Effector memory CD8-positive, alpha-beta T cell (primary cell): ENCODE measurements around the gene NDEL1.

ENCODE experiments used
- ATAC-seq: fragments of 150-1000 bp; cut with Tn5 transposase; replicated peaks from 2 replicates; pipeline ENCODE4 v1.10.0; 2021; ENCODE audit warnings: mild to moderate bottlenecking, moderate library complexity
- DNase-seq, 3 experiments: peaks; one replicate each; pipeline ENCODE4 v3.0.0; 2021
- H3K27ac Mint-ChIP-seq, 2 donors: one replicate each; pipeline ENCODE4 v1.8.0; 2022; ENCODE audit warnings: mild to moderate bottlenecking in 2 of 2, mixed read lengths in 2 of 2, moderate library complexity in 2 of 2
- H3K27me3 Mint-ChIP-seq, 2 donors: one replicate each; pipeline ENCODE4 v1.8.0; 2022; ENCODE audit warnings: mixed read lengths in 2 of 2
- H3K36me3 Mint-ChIP-seq: one replicate; pipeline ENCODE4 v1.8.0; 2022; ENCODE audit warnings: mild to moderate bottlenecking, moderate library complexity, mixed read lengths; ENCODE audit not compliant: insufficient read depth
- H3K4me1 Mint-ChIP-seq, 2 donors: one replicate each; pipeline ENCODE4 v1.8.0; 2022; ENCODE audit warnings: low read depth in 2 of 2, mixed read lengths in 2 of 2
- H3K4me3 Mint-ChIP-seq, 2 donors: one replicate each; pipeline ENCODE4 v1.8.0; 2022; ENCODE audit warnings: mild to moderate bottlenecking in 2 of 2, mixed read lengths in 2 of 2, moderate library complexity in 2 of 2
- H3K9me3 Mint-ChIP-seq, 2 donors: one replicate each; pipeline ENCODE4 v1.8.0; 2022; ENCODE audit warnings: mixed read lengths in 2 of 2

Gene NDEL1

GRCh38 chr17:8479431-8479947 is 43.8 kb downstream of the NDEL1 start:
- no peaks in the 10 kb centered on the region for H3K9me3 Mint-ChIP-seq
- peaks cover 63% of the 10 kb centered on the region for H3K36me3 Mint-ChIP-seq
- H3K27me3 Mint-ChIP-seq = no peaks in the 10 kb centered on the region
- ATAC-seq (no peak), DNase-seq (no peak)
- peaks cover 0 to 4% of the 10 kb centered on the region in 2 donors for H3K4me1 Mint-ChIP-seq
- H3K27ac Mint-ChIP-seq = no peak overlapping the region
- H3K4me3 Mint-ChIP-seq = no peak overlapping the region

DNA sequence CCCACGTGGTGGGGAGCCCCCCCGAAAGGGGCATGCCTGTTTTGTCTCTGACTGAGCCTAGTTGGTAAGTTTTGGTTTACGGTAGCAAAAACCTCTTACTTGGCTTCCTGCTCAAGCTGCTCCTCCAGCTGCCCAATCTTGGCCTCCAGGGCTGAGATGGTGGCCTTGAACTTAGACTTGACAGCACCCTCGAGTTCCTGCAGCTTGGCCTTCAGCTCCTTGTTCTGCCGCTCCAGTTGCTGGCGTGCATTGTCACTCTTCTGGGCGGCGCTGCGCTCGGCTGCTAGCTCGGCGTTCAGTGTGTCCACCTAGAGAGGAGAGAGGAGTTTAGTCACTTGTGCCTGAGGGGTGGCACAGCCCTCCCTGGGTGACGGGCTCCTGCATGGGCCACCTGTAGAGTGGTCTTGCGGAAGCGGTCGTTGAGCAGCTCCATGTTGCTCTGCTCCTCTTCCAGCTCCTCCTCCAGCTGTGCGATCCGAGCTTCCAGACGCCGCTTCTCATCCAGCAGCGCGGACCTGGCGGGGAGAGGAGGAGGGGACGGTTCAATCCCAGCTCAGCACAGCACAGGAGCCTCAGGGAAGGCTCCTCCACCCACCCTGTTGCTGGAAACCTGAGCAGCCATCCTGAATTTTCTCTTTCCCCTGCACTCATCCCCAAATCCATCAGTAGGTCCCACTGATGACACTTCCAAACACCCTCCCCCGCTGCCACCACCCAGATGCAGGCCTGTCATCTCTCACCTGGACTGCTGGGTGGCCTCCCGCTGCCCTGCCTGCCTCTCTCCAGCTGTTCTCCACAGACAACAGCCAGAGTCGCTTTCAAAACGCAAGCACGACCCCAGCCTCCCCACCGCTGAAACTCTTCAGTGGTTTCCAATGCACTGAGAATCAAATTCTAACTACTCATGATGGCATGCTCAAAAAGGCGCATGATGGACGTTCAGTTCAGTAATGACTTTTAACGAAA is 44.6 kb downstream of the NDEL1 start:
- H3K4me3 Mint-ChIP-seq = no peak overlapping the region
- peaks cover 57% of the 10 kb centered on the region for H3K36me3 Mint-ChIP-seq
- DNase-seq (no peak), ATAC-seq (no peak)
- H3K27ac Mint-ChIP-seq = no peak overlapping the region
- H3K27me3 Mint-ChIP-seq = no peaks in the 10 kb centered on the region
- no peaks in the 10 kb centered on the region for H3K9me3 Mint-ChIP-seq
- peaks cover 0 to 4% of the 10 kb centered on the region in 2 donors for H3K4me1 Mint-ChIP-seq

GRCh38 chr17:8481089-8481488 is 45.4 kb downstream of the NDEL1 start:
- DNase-seq = no peak
- no peak overlapping the region for H3K4me3 Mint-ChIP-seq
- H3K27ac Mint-ChIP-seq = no peak overlapping the region
- peaks cover 0 to 4% of the 10 kb centered on the region in 2 donors for H3K4me1 Mint-ChIP-seq
- H3K9me3 Mint-ChIP-seq = no peaks in the 10 kb centered on the region
- H3K36me3 Mint-ChIP-seq = peaks cover 50% of the 10 kb centered on the region
- H3K27me3 Mint-ChIP-seq = no peaks in the 10 kb centered on the region
- ATAC-seq = no peak

DNA sequence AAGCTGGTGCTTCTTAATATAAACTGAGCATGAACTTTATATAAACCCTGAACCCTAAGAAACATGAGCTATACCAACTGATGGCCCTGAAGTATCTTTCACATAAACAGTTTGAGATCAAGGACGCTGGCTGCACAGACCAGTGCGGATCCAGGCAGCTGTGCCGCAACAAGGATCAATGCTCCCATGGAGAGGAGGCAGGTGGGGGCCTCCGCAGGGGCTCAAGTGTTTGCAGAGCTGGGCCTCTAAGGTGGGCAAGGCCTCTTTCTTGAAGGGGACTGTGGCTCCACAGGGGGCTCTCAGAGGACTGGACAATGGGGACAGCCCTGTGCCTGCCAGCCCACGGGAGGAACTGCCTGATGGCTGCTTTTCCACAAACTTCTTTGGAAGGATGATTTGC is 46.0 kb downstream of the NDEL1 start:
- DNase-seq = no peak

GRCh38 chr17:8482546-8482945 is 46.9 kb downstream of the NDEL1 start:
- DNase-seq (no peak), ATAC-seq (no peak)
- peaks cover 0 to 1% of the 10 kb centered on the region in 2 donors for H3K4me1 Mint-ChIP-seq
- H3K36me3 Mint-ChIP-seq = peaks cover 35% of the 10 kb centered on the region
- H3K27me3 Mint-ChIP-seq = no peaks in the 10 kb centered on the region
- H3K9me3 Mint-ChIP-seq = no peaks in the 10 kb centered on the region
- H3K27ac Mint-ChIP-seq = no peak overlapping the region
- no peak overlapping the region for H3K4me3 Mint-ChIP-seq

More for the DNA sequence above, 46.0 kb downstream of the NDEL1 start:
- H3K27ac Mint-ChIP-seq = no peak overlapping the region
- H3K9me3 Mint-ChIP-seq = no peaks in the 10 kb centered on the region
- H3K4me1 Mint-ChIP-seq = peaks cover 0 to 1% of the 10 kb centered on the region in 2 donors
- no peaks in the 10 kb centered on the region for H3K27me3 Mint-ChIP-seq
- H3K36me3 Mint-ChIP-seq = peaks cover 43% of the 10 kb centered on the region
- no peak overlapping the region for H3K4me3 Mint-ChIP-seq
- ATAC-seq = no peak

DNA sequence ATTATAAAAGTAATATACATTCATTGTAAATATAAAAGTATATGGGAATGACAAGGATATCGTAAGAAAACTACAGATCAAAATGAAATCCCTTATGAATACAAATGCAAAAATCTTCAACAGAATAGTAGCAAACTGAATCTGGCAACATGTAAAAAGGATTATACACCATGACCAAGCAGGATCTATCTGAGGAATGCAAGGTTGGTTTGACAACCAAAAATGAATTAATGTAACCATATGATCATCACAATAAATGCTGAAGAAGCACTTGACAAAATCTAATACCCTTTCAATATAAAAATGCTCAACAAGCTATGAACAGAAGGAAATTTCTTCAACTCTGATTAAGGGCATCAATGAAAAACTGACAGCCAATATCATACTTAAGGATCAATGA is 48.8 kb downstream of the NDEL1 start:
- Mint-ChIP-seq H3K4me3 (no peak overlapping the region), H3K27ac (no peak overlapping the region), H3K4me1 (no peaks in the 10 kb centered on the region), H3K27me3 (no peaks in the 10 kb centered on the region), H3K9me3 (no peaks in the 10 kb centered on the region), H3K36me3 (peaks cover 21% of the 10 kb centered on the region)
- DNase-seq (no peak), ATAC-seq (no peak)

DNA sequence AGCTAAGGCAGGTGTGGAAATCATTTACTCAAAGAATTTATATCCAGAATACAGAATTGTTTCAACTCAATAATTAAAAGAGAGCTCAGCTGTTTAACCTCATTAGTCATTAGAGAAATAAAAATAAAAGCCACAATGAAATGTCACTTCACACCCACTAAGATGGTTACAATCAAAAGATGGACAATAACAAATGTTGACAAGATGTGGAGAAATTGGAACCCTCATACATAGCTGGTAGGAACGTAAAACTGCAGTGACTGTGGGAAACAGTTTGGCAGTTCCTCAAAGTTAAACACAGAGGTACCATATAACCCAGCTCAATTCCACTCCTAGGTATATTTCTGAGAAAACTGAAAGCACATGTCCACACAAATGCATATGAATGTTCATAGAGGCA is 49.8 kb downstream of the NDEL1 start:
- no peaks in the 10 kb centered on the region for H3K4me1 Mint-ChIP-seq
- no peak for DNase-seq
- no peaks in the 10 kb centered on the region for H3K27me3 Mint-ChIP-seq
- ATAC-seq = no peak
- no peak overlapping the region for H3K4me3 Mint-ChIP-seq
- peaks cover 13% of the 10 kb centered on the region for H3K36me3 Mint-ChIP-seq
- H3K27ac Mint-ChIP-seq = no peak overlapping the region
- no peaks in the 10 kb centered on the region for H3K9me3 Mint-ChIP-seq

- ATAC-seq = no peak
- Mint-ChIP-seq H3K27me3 (no peaks in the 10 kb centered on the region), H3K4me1 (no peaks in the 10 kb centered on the region), H3K9me3 (no peaks in the 10 kb centered on the region), H3K36me3 (peaks cover 3% of the 10 kb centered on the region), H3K27ac (no peak overlapping the region), H3K4me3 (no peak overlapping the region)
- DNase-seq = no peak
These were observed 51.5 kb downstream of the NDEL1 start for GRCh38 chr17:8487130-8487645.

GRCh38 chr17:8487743-8488142 is 52.1 kb downstream of the NDEL1 start:
- H3K4me1 Mint-ChIP-seq = no peaks in the 10 kb centered on the region
- peak overlapping the region in 1 of 2 donors; percentile 30 for H3K27ac Mint-ChIP-seq
- no peaks in the 10 kb centered on the region for H3K27me3 Mint-ChIP-seq
- peaks cover 0 to 3% of the 10 kb centered on the region in 2 donors for H3K9me3 Mint-ChIP-seq
- ATAC-seq (no peak), DNase-seq (no peak)
- H3K36me3 Mint-ChIP-seq = peaks cover 3% of the 10 kb centered on the region
- H3K4me3 Mint-ChIP-seq = no peak overlapping the region

DNA sequence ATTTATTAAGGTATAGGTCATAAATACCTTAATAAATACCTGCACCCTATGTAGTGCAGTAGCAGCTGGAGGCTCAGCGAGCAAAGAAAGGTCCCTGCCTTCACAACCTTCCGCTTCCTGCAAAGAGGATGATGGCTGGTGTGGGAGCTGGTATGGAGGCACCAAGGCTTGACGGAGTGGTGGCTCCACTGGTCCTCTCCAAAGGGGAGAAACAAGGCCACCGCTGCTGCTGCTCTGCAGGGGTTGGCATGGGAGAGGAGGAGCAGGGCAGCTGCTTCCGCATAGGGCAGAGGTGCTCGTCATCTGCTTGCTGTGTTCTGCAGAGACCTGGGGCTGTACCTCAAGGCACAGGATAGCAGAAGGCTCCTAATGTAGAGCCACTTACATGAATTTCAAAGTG is 52.8 kb downstream of the NDEL1 start:
- DNase-seq (no peak), ATAC-seq (no peak)
- H3K27ac Mint-ChIP-seq = peak overlapping the region; percentile 30 to 38
- no peak overlapping the region for H3K4me3 Mint-ChIP-seq
- no peaks in the 10 kb centered on the region for H3K27me3 Mint-ChIP-seq
- H3K36me3 Mint-ChIP-seq = peaks cover 3% of the 10 kb centered on the region
- no peaks in the 10 kb centered on the region for H3K4me1 Mint-ChIP-seq
- peaks cover 0 to 3% of the 10 kb centered on the region in 2 donors for H3K9me3 Mint-ChIP-seq

- Mint-ChIP-seq H3K27me3 (no peaks in the 10 kb centered on the region), H3K4me3 (no peak overlapping the region), H3K4me1 (no peaks in the 10 kb centered on the region), H3K9me3 (peaks cover 0 to 3% of the 10 kb centered on the region in 2 donors), H3K27ac (peak overlapping the region; percentile 30 to 38), H3K36me3 (peaks cover 3% of the 10 kb centered on the region)
- no peak for ATAC-seq
- no peak for DNase-seq
These were observed 53.2 kb downstream of the NDEL1 start for GRCh38 chr17:8488901-8489300.

DNA sequence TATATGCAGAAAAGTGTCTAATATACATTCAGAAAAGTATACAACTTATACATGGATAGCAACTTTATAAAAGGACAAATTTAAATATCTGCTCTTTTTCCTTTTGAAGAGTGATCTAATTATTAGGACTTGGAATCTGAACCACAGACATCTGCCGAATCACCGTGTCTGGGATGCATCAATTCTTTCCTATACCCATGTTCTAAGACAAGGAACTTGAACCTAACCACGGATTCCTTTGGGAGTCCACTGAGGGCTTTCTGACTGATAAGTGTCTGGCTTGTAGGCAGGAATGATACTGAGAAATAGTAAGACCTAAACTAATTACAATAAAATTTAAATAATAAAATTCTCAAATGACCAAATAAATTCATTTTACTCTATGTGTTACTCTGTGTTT is 54.2 kb downstream of the NDEL1 start:
- Mint-ChIP-seq H3K27me3 (no peaks in the 10 kb centered on the region), H3K4me3 (no peak overlapping the region), H3K4me1 (no peaks in the 10 kb centered on the region), H3K27ac (no peak overlapping the region), H3K36me3 (peaks cover 3% of the 10 kb centered on the region), H3K9me3 (peaks cover 0 to 3% of the 10 kb centered on the region in 2 donors)
- DNase-seq (no peak), ATAC-seq (no peak)

- peaks cover 0 to 3% of the 10 kb centered on the region in 2 donors for H3K9me3 Mint-ChIP-seq
- no peaks in the 10 kb centered on the region for H3K27me3 Mint-ChIP-seq
- DNase-seq = no peak
- H3K36me3 Mint-ChIP-seq = no peaks in the 10 kb centered on the region
- no peak overlapping the region for H3K27ac Mint-ChIP-seq
- H3K4me1 Mint-ChIP-seq = no peaks in the 10 kb centered on the region
- ATAC-seq = no peak
- H3K4me3 Mint-ChIP-seq = no peak overlapping the region
These were observed 54.8 kb downstream of the NDEL1 start for GRCh38 chr17:8490256-8491023.
